Ishikawa (cell line): ENCODE data around the gene ANKRD40.

Source experiments
- CREB1 ChIP-seq: IDR thresholded peaks from 2 replicates; pipeline ENCODE4 v1.6.1; 2012; ENCODE audit warnings: low read depth
- EGR1 ChIP-seq: IDR thresholded peaks from 2 replicates; pipeline ENCODE4 v1.6.1; 2012
- EP300 ChIP-seq: IDR thresholded peaks from 2 replicates; pipeline ENCODE4 v1.6.1; 2012; ENCODE audit warnings: borderline replicate concordance
- FOXM1 ChIP-seq: IDR thresholded peaks from 2 replicates; pipeline ENCODE4 v1.6.1; 2012; ENCODE audit warnings: low read depth, borderline replicate concordance
- RAD21 ChIP-seq: IDR thresholded peaks from 2 replicates; pipeline ENCODE4 v1.6.1; 2012; ENCODE audit warnings: low read depth
- REST ChIP-seq: IDR thresholded peaks from 2 replicates; pipeline ENCODE4 v1.6.1; 2012; ENCODE audit warnings: low read depth, mild to moderate bottlenecking
- TCF12 ChIP-seq: IDR thresholded peaks from 2 replicates; pipeline ENCODE4 v1.6.1; 2012; ENCODE audit warnings: low read depth
- USF1 ChIP-seq: IDR thresholded peaks from 2 replicates; pipeline ENCODE4 v1.6.1; 2012
- YY1 ChIP-seq: IDR thresholded peaks from 2 replicates; pipeline ENCODE4 v1.6.1; 2012; ENCODE audit warnings: low read depth

GRCh38 chr17:50676065-50676975 is 31.4 kb downstream of the ANKRD40 start:
- TF ChIP-seq TCF12 (no peak), YY1 (no peak), FOXM1 (no peak), EGR1 (no peak), USF1 (no peak), RAD21 (no peak), REST (no peak), CREB1 (no peak), EP300 (no peak)
